HG02973 (cell line): Measurements from ENCODE around the gene CDH20.

Experiments
- ATAC-seq: cut with Tn5 transposase; IDR thresholded peaks from one replicate; pipeline ENCODE4 v1.9.1; 2021; ENCODE audit warnings: moderate library complexity; ENCODE audit not compliant: unreplicated experiment

The CDH20 gene

GRCh38 chr18:61420218-61420885, 87.1 kb downstream of the CDH20 start:
- ATAC-seq, result no peak

GRCh38 chr18:61426492-61427053, 93.3 kb downstream of the CDH20 start:
- no peak for ATAC-seq

- ATAC-seq, result no peak
Observed at GRCh38 chr18:61428266-61428665, 95.0 kb downstream of the CDH20 start.

- no peak for ATAC-seq
Observed at GRCh38 chr18:61432590-61432989, 99.4 kb downstream of the CDH20 start.

GRCh38 chr18:61435064-61435652, 101.9 kb downstream of the CDH20 start:
- ATAC-seq, result peak; percentile 97

- ATAC-seq, result no peak
Observed at GRCh38 chr18:61443081-61443725, 110.0 kb downstream of the CDH20 start.

GRCh38 chr18:61448316-61448715, 115.1 kb downstream of the CDH20 start:
- ATAC-seq, result peak; percentile 92

GRCh38 chr18:61459896-61460648, 126.8 kb downstream of the CDH20 start:
- no peak for ATAC-seq

- ATAC-seq, result no peak
Observed at GRCh38 chr18:61464551-61465142, 131.4 kb downstream of the CDH20 start.

GRCh38 chr18:61466736-61467135, 133.5 kb downstream of the CDH20 start:
- no peak for ATAC-seq

GRCh38 chr18:61470031-61470674, 136.9 kb downstream of the CDH20 start:
- ATAC-seq, result no peak

- no peak for ATAC-seq
Observed at GRCh38 chr18:61471541-61471940, 138.3 kb downstream of the CDH20 start.

GRCh38 chr18:61471942-61472341, 138.7 kb downstream of the CDH20 start:
- ATAC-seq, result no peak

GRCh38 chr18:61474341-61474740, 141.1 kb downstream of the CDH20 start:
- ATAC-seq, result no peak

- no peak for ATAC-seq
Observed at GRCh38 chr18:61474918-61475317, 141.7 kb downstream of the CDH20 start.

- ATAC-seq, result no peak
Observed at GRCh38 chr18:61475931-61476330, 142.7 kb downstream of the CDH20 start.

- no peak for ATAC-seq
Observed at GRCh38 chr18:61489334-61489733, 156.1 kb downstream of the CDH20 start.

GRCh38 chr18:61496374-61496773, 163.1 kb downstream of the CDH20 start:
- ATAC-seq, result no peak

- ATAC-seq, result no peak
Observed at GRCh38 chr18:61497422-61497821, 164.2 kb downstream of the CDH20 start.

GRCh38 chr18:61502472-61502871, 169.2 kb downstream of the CDH20 start:
- no peak for ATAC-seq
